ENCODE results near the gene FNIP2.
"Not testable (repeated sequence)": the region's sequence is repeated elsewhere in the genome, so short reads cannot be mapped to it uniquely, and the experiment has no call there.

The FNIP2 gene

GRCh38 chr4:158796370-158797140 is 27.7 kb downstream of the FNIP2 start:
- no peaks in the 10 kb centered on the region for H3K36me3 Mint-ChIP-seq (ENCODE audit: low read depth)

GRCh38 chr4:158798062-158798461 is 29.2 kb downstream of the FNIP2 start:
- Mint-ChIP-seq H3K27me3 (no peaks in the 10 kb centered on the region), H3K27ac (no peak overlapping the region), H3K4me1 (ENCODE audit: low read depth) (peaks cover 2% of the 10 kb centered on the region), H3K9me3 (no peaks in the 10 kb centered on the region), H3K36me3 (ENCODE audit: low read depth) (no peaks in the 10 kb centered on the region), H3K4me3 (no peak overlapping the region)

More at GRCh38 chr4:158796370-158797140, 27.7 kb downstream of the FNIP2 start:
- Mint-ChIP-seq H3K4me3 (no peak overlapping the region), H3K27me3 (no peaks in the 10 kb centered on the region), H3K9me3 (no peaks in the 10 kb centered on the region), H3K27ac (no peak overlapping the region), H3K4me1 (ENCODE audit: low read depth) (no peaks in the 10 kb centered on the region)

DNA sequence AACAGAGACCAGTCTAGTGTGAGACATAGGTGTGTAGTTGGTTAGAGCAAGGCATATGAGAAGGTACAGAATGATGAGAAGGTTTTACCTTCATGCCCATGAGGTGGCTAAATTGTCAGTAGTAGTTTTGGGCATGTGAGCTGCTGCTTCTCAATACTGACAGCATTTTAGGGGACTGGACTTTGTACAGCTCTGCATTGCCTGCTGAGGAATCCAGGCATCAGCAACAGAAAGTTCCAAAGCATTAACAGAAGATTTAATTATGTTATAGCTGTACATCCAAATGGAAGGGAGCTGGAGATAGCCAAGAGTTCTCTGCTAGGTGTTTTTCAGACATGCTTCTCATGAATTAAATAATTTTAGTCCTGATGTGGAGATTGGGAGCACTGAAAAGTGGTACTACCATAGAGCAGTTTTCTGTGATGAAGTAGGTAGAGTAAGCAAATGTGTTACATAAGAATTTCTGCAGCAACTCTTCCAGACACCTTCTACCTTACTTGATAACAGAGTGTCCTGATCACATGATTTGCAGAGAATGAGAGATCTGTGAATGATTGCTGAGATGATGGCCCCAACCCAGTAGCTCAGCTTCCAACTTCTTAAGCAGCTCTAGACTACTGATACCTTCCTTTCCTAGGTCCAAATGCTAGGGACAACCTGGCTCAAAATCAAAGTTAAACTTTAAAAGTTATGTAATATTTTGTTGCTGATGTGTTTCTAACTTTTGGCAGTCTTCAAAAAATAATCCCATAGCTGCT is 30.4 kb downstream of the FNIP2 start:
- Mint-ChIP-seq H3K4me1 (ENCODE audit: low read depth) (peaks cover 5% of the 10 kb centered on the region), H3K36me3 (ENCODE audit: low read depth) (no peaks in the 10 kb centered on the region), H3K27ac (no peak overlapping the region), H3K27me3 (no peaks in the 10 kb centered on the region), H3K9me3 (no peaks in the 10 kb centered on the region), H3K4me3 (no peak overlapping the region)

DNA sequence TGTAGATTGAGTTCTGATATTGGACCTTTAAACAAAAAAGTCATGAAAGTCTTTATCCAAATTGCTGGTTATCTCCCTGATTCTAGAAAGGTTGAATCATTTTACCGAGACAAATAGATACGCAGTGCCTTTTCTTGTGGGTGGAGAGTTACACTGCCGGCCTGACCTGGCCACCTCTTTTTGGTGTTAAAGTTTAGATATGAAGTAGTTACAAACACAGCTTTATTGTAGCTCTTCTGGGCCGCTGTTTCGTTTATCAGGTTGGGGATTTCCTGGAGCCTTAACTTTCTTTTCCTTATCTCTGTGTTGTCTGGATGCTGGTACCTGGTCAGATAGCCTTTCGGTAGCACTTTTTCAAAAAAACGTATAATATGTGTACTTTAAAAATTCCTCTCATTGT is 31.0 kb downstream of the FNIP2 start:
- no peaks in the 10 kb centered on the region for H3K36me3 Mint-ChIP-seq (ENCODE audit: low read depth)
- peaks cover 5% of the 10 kb centered on the region for H3K4me1 Mint-ChIP-seq (ENCODE audit: low read depth)
- no peaks in the 10 kb centered on the region for H3K27me3 Mint-ChIP-seq
- no peak overlapping the region for H3K27ac Mint-ChIP-seq
- H3K9me3 Mint-ChIP-seq, result no peaks in the 10 kb centered on the region
- no peak overlapping the region for H3K4me3 Mint-ChIP-seq

DNA sequence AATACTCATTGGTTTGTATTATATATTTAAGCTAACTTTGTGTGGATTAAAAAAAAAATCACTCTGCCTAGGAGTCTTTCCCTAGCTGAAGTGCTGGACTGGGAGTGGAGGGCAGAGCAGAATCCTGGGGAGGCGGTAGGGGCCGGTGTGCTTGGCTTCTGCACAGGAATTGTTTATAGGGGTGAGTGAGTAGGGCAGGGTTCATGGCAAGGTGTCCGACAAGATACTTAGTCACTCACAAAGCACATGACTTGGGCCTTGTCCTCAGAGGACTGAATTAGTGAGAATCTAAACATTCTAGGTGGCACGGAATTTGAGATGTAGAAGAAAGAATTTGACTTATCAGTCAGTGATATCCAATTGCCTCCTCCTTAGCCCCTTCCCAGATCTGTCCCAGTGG is 32.2 kb downstream of the FNIP2 start:
- no peaks in the 10 kb centered on the region for H3K9me3 Mint-ChIP-seq
- no peaks in the 10 kb centered on the region for H3K27me3 Mint-ChIP-seq
- H3K36me3 Mint-ChIP-seq (ENCODE audit: low read depth), result no peaks in the 10 kb centered on the region
- no peak overlapping the region for H3K27ac Mint-ChIP-seq
- H3K4me1 Mint-ChIP-seq (ENCODE audit: low read depth), result peaks cover 5% of the 10 kb centered on the region
- no peak overlapping the region for H3K4me3 Mint-ChIP-seq

DNA sequence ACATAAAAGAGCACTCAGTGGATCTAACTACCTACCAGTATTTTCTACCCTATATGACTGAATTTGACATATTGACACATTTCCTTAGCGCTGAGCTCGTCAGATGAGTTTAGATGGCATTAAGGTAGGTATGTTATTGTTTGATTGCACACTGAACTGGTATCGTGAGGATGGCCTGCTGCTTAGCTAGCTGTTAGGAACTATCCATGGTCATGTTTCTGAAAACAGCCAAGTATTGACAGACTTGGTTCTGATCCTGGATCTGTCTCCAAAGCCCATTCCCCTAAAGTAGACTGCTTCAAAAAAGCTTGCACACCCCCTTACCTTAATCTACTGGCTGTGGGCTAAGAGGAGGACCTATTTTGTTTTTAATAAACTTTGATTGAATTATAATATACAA is 32.9 kb downstream of the FNIP2 start:
- no peaks in the 10 kb centered on the region for H3K27me3 Mint-ChIP-seq
- peaks cover 5% of the 10 kb centered on the region for H3K4me1 Mint-ChIP-seq (ENCODE audit: low read depth)
- no peak overlapping the region for H3K4me3 Mint-ChIP-seq
- no peaks in the 10 kb centered on the region for H3K9me3 Mint-ChIP-seq
- no peak overlapping the region for H3K27ac Mint-ChIP-seq
- no peaks in the 10 kb centered on the region for H3K36me3 Mint-ChIP-seq (ENCODE audit: low read depth)

- H3K27ac Mint-ChIP-seq, result peak overlapping the region; percentile 24
- H3K36me3 Mint-ChIP-seq (ENCODE audit: low read depth), result no peaks in the 10 kb centered on the region
- peaks cover 5% of the 10 kb centered on the region for H3K4me1 Mint-ChIP-seq (ENCODE audit: low read depth)
- H3K9me3 Mint-ChIP-seq, result no peaks in the 10 kb centered on the region
- no peaks in the 10 kb centered on the region for H3K27me3 Mint-ChIP-seq
- no peak overlapping the region for H3K4me3 Mint-ChIP-seq
These were observed 34.1 kb downstream of the FNIP2 start for GRCh38 chr4:158802914-158803313.

DNA sequence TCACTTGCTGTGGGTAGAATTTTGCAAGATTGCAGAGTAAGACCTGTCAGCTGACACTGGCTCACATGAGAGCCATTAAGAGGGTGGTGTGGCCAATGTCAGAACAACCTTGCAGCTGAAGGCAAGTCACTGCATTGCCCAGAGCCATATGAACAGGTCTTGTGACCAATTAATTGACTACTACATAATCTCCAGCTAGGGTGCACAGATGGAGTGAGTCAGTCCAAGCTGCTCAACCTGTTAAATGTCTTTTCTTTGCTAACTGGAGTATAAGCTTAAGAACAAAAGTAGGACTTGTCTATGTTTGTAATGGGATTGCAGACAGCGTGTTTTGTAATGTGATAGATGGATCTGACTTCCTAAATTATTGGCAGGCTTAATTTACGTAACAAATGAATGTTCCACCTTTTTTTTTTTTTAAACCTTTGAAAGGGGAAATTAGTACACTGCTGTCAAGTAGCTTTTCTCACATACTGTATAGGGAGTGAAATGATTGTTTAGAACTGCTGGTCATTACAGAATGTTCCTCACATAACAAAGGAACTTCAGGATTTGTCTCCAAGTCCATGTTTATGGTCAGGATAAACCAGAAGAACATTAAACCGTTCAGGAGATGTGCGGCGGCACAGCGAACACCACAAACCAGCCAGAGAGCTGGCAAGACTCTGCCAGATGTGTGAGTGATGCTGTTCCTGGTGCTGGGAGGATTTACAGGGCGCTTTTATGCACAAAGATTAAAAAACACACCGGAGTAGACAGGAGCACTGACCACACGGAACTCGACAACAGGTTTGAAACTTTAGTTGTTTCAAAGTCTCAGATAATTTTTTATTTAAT is 37.0 kb downstream of the FNIP2 start:
- peaks cover 32% of the 10 kb centered on the region for H3K4me1 Mint-ChIP-seq (ENCODE audit: low read depth)

DNA sequence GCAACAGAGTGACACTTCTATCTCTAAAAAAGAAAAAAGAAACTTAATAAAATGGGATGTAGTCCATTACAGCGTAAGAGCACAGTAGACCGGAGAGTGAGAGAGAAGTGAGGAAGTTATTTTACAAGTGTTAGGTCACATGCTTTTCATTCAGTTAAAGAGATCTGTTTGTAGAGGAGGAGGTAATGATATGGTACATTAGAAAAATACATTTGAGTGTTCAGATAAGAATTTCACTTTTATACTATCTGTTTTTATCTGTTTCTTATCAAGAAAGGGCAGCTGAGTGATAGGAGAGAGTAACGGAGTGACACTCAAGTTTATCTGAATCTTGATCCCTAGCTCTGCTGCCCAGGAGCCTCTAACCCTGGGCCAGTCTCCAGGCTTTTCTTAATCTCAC is 38.9 kb downstream of the FNIP2 start:
- Mint-ChIP-seq H3K4me3 (no peak overlapping the region), H3K27me3 (no peaks in the 10 kb centered on the region), H3K36me3 (ENCODE audit: low read depth) (no peaks in the 10 kb centered on the region), H3K9me3 (no peaks in the 10 kb centered on the region), H3K27ac (no peak overlapping the region), H3K4me1 (ENCODE audit: low read depth) (peaks cover 49% of the 10 kb centered on the region)

More for the DNA sequence above, 37.0 kb downstream of the FNIP2 start:
- no peak overlapping the region for H3K4me3 Mint-ChIP-seq
- H3K27me3 Mint-ChIP-seq, result no peaks in the 10 kb centered on the region
- no peaks in the 10 kb centered on the region for H3K9me3 Mint-ChIP-seq
- H3K36me3 Mint-ChIP-seq (ENCODE audit: low read depth), result no peaks in the 10 kb centered on the region
- no peak overlapping the region for H3K27ac Mint-ChIP-seq

- no peaks in the 10 kb centered on the region for H3K27me3 Mint-ChIP-seq
These were observed 39.6 kb downstream of the FNIP2 start for GRCh38 chr4:158808399-158808798.

GRCh38 chr4:158809208-158809607 is 40.4 kb downstream of the FNIP2 start:
- peaks cover 48% of the 10 kb centered on the region for H3K4me1 Mint-ChIP-seq (ENCODE audit: low read depth)
- H3K27me3 Mint-ChIP-seq; H3K9me3 Mint-ChIP-seq; H3K36me3 Mint-ChIP-seq (ENCODE audit: low read depth): not testable (repeated sequence)
- H3K27ac Mint-ChIP-seq, result peak overlapping the region; percentile 91
- H3K4me3 Mint-ChIP-seq, result peak overlapping the region; percentile 73

More at GRCh38 chr4:158808399-158808798, 39.6 kb downstream of the FNIP2 start:
- no peaks in the 10 kb centered on the region for H3K9me3 Mint-ChIP-seq
- H3K27ac Mint-ChIP-seq, result peak overlapping the region; percentile 26
- no peaks in the 10 kb centered on the region for H3K36me3 Mint-ChIP-seq (ENCODE audit: low read depth)
- peaks cover 48% of the 10 kb centered on the region for H3K4me1 Mint-ChIP-seq (ENCODE audit: low read depth)
- H3K4me3 Mint-ChIP-seq, result no peak overlapping the region

- Mint-ChIP-seq H3K27ac (peak overlapping the region; percentile 91), H3K27me3 (no peaks in the 10 kb centered on the region), H3K4me1 (ENCODE audit: low read depth) (peaks cover 48% of the 10 kb centered on the region)
These were observed 41.0 kb downstream of the FNIP2 start for GRCh38 chr4:158809611-158810486.

DNA sequence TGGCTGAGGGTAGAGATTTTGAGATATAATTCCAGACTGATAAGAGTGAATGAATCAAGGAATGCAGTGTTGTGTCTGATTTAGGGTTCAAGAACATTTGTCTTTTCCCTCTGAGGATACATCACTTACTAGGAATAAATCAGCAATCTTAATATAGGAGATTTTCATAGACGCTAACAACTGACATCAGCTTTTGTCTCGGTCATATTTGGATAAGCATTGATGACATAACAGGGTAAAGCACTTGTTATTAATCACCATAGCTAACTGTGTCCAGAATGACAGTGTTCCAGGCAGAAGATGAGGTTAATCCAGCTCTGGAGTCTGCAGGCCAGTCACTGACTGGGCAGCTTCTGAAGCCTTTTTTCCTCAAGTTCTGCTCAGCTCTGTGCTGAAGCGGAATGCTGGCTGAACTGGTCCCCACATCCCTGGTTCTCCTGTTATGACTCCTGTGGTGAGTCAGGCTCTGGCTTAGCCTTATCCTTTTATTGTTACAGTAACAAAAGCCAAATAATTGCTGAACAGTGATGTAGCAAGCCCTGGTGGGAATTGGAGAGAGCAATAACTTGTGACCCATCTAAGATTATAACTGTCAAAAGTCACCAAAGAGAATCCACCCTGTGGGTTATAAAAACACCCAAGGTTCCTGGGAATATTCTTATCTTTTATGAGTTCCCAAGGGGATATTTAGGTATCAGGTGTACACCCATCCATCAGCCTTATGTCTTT is 41.8 kb downstream of the FNIP2 start:
- peak overlapping the region; percentile 91 for H3K27ac Mint-ChIP-seq
- no peaks in the 10 kb centered on the region for H3K9me3 Mint-ChIP-seq
- H3K27me3 Mint-ChIP-seq, result no peaks in the 10 kb centered on the region
- H3K4me1 Mint-ChIP-seq (ENCODE audit: low read depth), result peaks cover 48% of the 10 kb centered on the region
- H3K36me3 Mint-ChIP-seq (ENCODE audit: low read depth), result no peaks in the 10 kb centered on the region
- H3K4me3 Mint-ChIP-seq, result peak overlapping the region; percentile 73

More at GRCh38 chr4:158809611-158810486, 41.0 kb downstream of the FNIP2 start:
- Mint-ChIP-seq H3K9me3 (no peaks in the 10 kb centered on the region), H3K36me3 (ENCODE audit: low read depth) (no peaks in the 10 kb centered on the region), H3K4me3 (peak overlapping the region; percentile 73)

DNA sequence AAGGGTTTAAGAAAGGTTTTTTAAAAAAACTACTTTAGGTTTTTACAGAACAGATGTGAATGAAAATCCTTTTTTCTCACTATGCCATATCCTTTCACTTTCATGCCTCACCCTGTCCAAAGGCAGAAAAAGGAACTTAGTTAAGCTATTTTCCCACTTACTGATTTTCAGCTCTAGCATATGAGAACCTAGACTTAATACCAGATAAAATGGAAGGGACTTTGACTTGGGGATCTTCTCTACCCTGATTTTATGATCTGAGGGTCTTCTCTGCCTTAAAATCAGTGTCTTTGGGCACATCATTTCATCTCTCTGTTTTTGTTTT is 42.4 kb downstream of the FNIP2 start:
- H3K4me3 Mint-ChIP-seq, result no peak overlapping the region
- H3K27me3 Mint-ChIP-seq, result no peaks in the 10 kb centered on the region
- H3K36me3 Mint-ChIP-seq (ENCODE audit: low read depth), result no peaks in the 10 kb centered on the region
- H3K9me3 Mint-ChIP-seq, result no peaks in the 10 kb centered on the region
- no peak overlapping the region for H3K27ac Mint-ChIP-seq
- H3K4me1 Mint-ChIP-seq (ENCODE audit: low read depth), result peaks cover 48% of the 10 kb centered on the region
